Right lobe of liver (tissue), 6 donors: Measurements from ENCODE around the gene LLGL2. TPM values are rescaled to one million over a fixed set of nuclear protein-coding genes. Genes with fewer than 3 reads are reported as not detected.

ENCODE experiments used
- ATAC-seq, 4 donors: fragments of 200-7000 bp; cut with Tn5 transposase; one replicate each; pipeline ENCODE4 v1.9.1; 2020; ENCODE audit warnings: mild to moderate bottlenecking in 4 of 4, moderate library complexity in 4 of 4
- DNase-seq, 3 donors: peaks; one replicate each; pipeline ENCODE4 v3.0.0-alpha.2; 2020
- H3K27ac ChIP-seq, 3 donors: fragments of 200-600 bp; one replicate each; pipeline ENCODE4 v1.8.0; 2022
- H3K27me3 ChIP-seq, 2 donors: fragments of 200-600 bp; one replicate each; pipeline ENCODE4 v1.8.0; 2022
- H3K36me3 ChIP-seq, 4 donors: fragments of 200-600 bp; sonication (generic) in 1 of 4; one replicate each; pipeline versions ENCODE4 v1.5.1 to v1.8.0; 2017 to 2022; ENCODE audit warnings: control low read depth in 1 of 4
- H3K4me1 ChIP-seq, 4 donors: fragments of 200-600 bp; sonication (generic) in 1 of 4; one replicate each; pipeline versions ENCODE4 v1.5.1 to v1.8.0; 2017 to 2022; ENCODE audit warnings: control low read depth in 1 of 4
- H3K4me3 ChIP-seq, 3 donors: fragments of 200-600 bp; one replicate each; pipeline ENCODE4 v1.8.0; 2022
- H3K9me3 ChIP-seq, 4 donors: fragments of 200-600 bp; sonication (generic) in 1 of 4; one replicate each; pipeline versions ENCODE4 v1.5.1 to v1.8.0; 2017 to 2022; ENCODE audit warnings: control low read depth in 1 of 4
- POLR2A ChIP-seq: fragments of 450-650 bp; IDR thresholded peaks from one replicate; pipeline ENCODE4 v1.6.1; 2017; ENCODE audit warnings: antibody characterized with exemption, mild to moderate bottlenecking
- WGBS: methylation state at CpG from one replicate; pipeline ENCODE4 v1.1.6; 2018; ENCODE audit warnings: low coverage, low lambda C conversion rate; ENCODE audit not compliant: insufficient coverage; ENCODE audit errors: missing lambda C conversion rate; 5-methylcytosine and 5-hydroxymethylcytosine counted together
- intact Hi-C, 2 donors: fragments of 100-400 bp; cut with DNase I; formaldehyde crosslinking; loops; one replicate each; pipeline versions ENCODE4 v1.11.2 to v1.14.1; 2022
- total RNA-seq, 6 experiments: library from RNA; depleted of rRNA in 2 of 6; stranded (reverse); fragments of >200 nt in 2 of 6; fragmentation: NEBNext Ultra II Directional in 3 of 6; extraction: Animal tissue kit (Norgen Biotek cat#: 25700) in 3 of 6; gene quantifications; one replicate each; pipeline versions ENCODE4 v1.1.0 to v1.2.4, GENCODE V29; 2016 to 2023
- TF ChIP-seq, protein P1 (sequence below), 4 donors: fragments of 200-600 bp in 3 of 4; fragments of 450-650 bp in 1 of 4; IDR thresholded peaks; one replicate each; pipeline versions ENCODE4 v1.5.1 to v1.8.0; 2016 to 2022; ENCODE audit warnings: antibody characterized with exemption in 4 of 4, mild to moderate bottlenecking in 2 of 4
- donor health status: DM: no; HTN: yes; CAD: no.
- donor health status: DM: no; HTN: no; CAD: no.
- donor health status: DM: no; HTN: no; CAD: no.
- donor health status: DM: no; HTN: yes; CAD: no.
- donor health status: DM: no; HTN: yes; CAD: no.

Gene LLGL2
- total RNA-seq, 6 experiments from 2014 or later: 32.8 to 71.4 (median 44.6) TPM

DNA sequence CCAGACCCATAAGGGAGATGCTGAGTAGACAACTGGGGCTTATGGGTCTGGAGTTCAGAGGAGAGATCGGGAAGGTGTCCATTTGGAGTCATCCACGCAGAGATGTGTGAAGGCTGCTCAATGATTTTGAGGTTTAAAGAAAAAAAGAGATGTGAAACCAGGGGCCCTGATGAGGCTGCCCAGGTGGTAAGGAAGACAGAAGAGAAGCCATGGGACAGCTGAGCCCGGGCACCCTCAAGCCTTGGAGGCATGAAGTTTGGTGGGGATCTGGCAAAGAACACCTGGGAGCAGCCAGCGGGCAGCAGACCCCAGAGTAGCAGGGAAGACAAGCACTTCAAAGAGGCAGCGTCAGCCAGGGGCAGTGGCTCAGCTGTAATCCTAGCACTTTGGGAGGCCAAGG, 41.3 kb downstream of the LLGL2 start:
- Histone ChIP-seq H3K9me3 (no peaks in the 10 kb centered on the region), H3K4me1 (peaks cover 0 to 8% (median 2%) of the 10 kb centered on the region in 4 donors), H3K27ac (no peak overlapping the region), H3K36me3 (peaks cover 0 to 57% (median 24%) of the 10 kb centered on the region in 4 donors), H3K4me3 (no peak overlapping the region), H3K27me3 (no peaks in the 10 kb centered on the region)
- DNase-seq (no peak), ATAC-seq (no peak)
- WGBS: 81% methylated on average over 3 of the region's 5 CpGs
- no peak for TF ChIP-seq POLR2A
- TF ChIP-seq, protein P1, sequence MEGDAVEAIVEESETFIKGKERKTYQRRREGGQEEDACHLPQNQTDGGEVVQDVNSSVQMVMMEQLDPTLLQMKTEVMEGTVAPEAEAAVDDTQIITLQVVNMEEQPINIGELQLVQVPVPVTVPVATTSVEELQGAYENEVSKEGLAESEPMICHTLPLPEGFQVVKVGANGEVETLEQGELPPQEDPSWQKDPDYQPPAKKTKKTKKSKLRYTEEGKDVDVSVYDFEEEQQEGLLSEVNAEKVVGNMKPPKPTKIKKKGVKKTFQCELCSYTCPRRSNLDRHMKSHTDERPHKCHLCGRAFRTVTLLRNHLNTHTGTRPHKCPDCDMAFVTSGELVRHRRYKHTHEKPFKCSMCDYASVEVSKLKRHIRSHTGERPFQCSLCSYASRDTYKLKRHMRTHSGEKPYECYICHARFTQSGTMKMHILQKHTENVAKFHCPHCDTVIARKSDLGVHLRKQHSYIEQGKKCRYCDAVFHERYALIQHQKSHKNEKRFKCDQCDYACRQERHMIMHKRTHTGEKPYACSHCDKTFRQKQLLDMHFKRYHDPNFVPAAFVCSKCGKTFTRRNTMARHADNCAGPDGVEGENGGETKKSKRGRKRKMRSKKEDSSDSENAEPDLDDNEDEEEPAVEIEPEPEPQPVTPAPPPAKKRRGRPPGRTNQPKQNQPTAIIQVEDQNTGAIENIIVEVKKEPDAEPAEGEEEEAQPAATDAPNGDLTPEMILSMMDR (IDR thresholded peaks at IDR 0.05): no peak
- intact Hi-C loops: no loop called here

DNA sequence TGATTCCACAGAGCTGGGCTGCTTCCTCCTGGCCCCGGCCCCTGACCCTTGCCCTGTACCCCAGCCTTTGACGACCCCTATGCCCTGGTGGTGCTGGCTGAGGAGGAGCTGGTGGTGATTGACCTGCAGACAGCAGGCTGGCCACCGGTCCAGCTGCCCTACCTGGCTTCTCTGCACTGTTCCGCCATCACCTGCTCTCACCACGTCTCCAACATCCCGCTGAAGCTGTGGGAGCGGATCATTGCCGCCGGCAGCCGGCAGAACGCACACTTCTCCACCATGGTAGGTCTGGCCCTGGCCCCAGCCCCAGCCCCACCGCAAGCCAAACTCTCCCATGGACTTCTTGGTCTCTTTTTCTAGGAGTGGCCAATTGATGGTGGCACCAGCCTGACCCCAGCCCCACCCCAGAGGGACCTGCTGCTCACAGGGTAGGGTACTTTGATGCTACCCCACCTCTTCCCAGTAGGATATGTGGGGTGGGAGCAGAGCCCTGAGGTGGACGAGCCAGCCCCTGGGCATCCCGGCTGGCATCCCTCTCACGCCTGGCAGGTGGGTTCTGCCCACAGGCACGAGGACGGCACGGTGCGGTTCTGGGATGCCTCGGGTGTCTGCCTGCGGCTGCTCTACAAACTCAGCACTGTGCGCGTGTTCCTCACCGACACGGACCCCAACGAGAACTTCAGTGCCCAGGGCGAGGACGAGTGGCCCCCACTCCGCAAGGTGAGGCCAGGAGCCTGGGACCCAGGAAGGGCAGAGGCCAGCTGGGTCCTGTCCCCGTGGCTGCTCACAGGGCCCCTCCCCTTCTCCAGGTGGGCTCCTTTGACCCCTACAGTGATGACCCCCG, 43.1 kb downstream of the LLGL2 start:
- H3K36me3 ChIP-seq: peaks cover 0 to 54% (median 23%) of the 10 kb centered on the region in 4 donors
- no peaks in the 10 kb centered on the region for H3K4me1 ChIP-seq
- intact Hi-C loops: no loop called here
- DNase-seq (peak in 1 of 3 donors; percentile 23), ATAC-seq (no peak)
- TF ChIP-seq, protein P1 (IDR thresholded peaks at IDR 0.05): no peak
- no peak for TF ChIP-seq POLR2A
- H3K27ac ChIP-seq: no peak overlapping the region
- H3K4me3 ChIP-seq: no peak overlapping the region
- 96% methylated on average over 10 of the region's 31 CpGs for WGBS
- H3K27me3 ChIP-seq: no peaks in the 10 kb centered on the region
- H3K9me3 ChIP-seq: no peaks in the 10 kb centered on the region

DNA sequence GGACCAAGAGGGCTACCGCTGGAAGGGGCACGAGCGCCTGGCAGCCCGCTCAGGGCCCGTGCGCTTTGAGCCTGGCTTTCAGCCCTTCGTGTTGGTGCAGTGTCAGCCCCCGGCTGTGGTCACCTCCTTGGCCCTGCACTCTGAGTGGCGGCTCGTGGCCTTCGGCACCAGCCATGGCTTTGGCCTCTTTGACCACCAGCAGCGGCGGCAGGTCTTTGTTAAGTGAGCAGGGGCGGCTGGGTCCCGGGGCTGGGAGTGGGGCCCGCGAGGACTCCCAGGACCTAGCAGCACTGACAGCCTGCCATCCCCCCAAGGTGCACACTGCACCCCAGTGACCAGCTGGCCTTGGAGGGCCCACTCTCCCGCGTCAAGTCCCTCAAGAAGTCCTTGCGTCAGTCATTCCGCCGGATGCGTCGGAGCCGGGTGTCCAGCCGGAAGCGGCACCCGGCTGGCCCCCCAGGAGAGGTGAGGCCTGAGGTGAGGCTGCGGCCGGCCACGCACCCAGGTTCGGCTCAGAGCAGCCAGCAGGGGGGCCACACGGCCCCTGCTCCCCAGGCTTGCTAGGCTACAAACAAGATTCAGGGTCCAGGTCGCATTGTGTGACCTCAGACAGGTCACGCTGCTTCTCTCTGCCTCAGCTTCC, 44.7 kb downstream of the LLGL2 start:
- Histone ChIP-seq H3K4me1 (no peaks in the 10 kb centered on the region), H3K9me3 (no peaks in the 10 kb centered on the region), H3K4me3 (no peak overlapping the region), H3K36me3 (peaks cover 0 to 41% (median 16%) of the 10 kb centered on the region in 4 donors), H3K27ac (no peak overlapping the region), H3K27me3 (no peaks in the 10 kb centered on the region)
- no peak for TF ChIP-seq POLR2A
- TF ChIP-seq, protein P1 (IDR thresholded peaks at IDR 0.05): no peak
- DNase-seq (peak in 1 of 3 donors; percentile 18), ATAC-seq (no peak)
- WGBS: 88% methylated on average over 3 of the region's 35 CpGs
- intact Hi-C loops: no loop called here

DNA sequence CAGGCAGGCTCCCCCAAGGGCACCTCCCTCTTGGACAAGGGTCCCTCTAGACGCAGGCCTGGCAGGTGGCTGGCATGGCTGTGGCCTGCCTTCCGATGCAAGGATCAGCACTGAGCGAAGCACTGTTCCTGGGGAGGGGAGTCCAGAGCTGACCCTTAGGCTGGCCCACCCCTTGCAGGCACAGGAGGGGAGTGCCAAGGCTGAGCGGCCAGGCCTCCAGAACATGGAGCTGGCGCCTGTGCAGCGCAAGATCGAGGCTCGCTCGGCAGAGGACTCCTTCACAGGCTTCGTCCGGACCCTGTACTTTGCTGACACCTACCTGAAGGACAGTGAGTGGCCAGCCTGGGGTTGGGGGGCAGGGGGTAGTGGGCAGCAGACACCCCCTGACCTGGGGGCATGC, 45.3 kb downstream of the LLGL2 start:
- no CpG with 5 or more reads among the region's 11 CpGs for WGBS
- no peak overlapping the region for H3K4me3 ChIP-seq
- no peak for TF ChIP-seq POLR2A
- TF ChIP-seq, protein P1 (IDR thresholded peaks at IDR 0.05): no peak
- H3K27ac ChIP-seq: peak overlapping the region in 1 of 3 donors; percentile 23
- H3K9me3 ChIP-seq: no peaks in the 10 kb centered on the region
- ATAC-seq (no peak), DNase-seq (peak in 1 of 3 donors; percentile 24)
- H3K4me1 ChIP-seq: no peaks in the 10 kb centered on the region
- intact Hi-C loops: no loop called here
- no peaks in the 10 kb centered on the region for H3K27me3 ChIP-seq
- H3K36me3 ChIP-seq: peaks cover 0 to 38% (median 13%) of the 10 kb centered on the region in 4 donors
